Measurements from ENCODE around the gene KCMF1.
"Not testable (repeated sequence)": the region's sequence is repeated elsewhere in the genome, so short reads cannot be mapped to it uniquely, and the experiment has no call there.

Gene KCMF1

GRCh38 chr2:84970868-84971509 is at the start of gene KCMF1:
Gene KCMF1, plus strand, starts transcription at chr2:84971161. Its CDS starts 291 bp downstream, at chr2:84971452.
- DNase-seq (ENCODE audit: low read depth): peak; percentile 80

- no peak for DNase-seq (ENCODE audit: low read depth)
These were observed 48.0 kb upstream of the KCMF1 start for GRCh38 chr2:84923009-84923408.

- peak; percentile 60 for DNase-seq (ENCODE audit: low read depth)
These were observed 46.5 kb upstream of the KCMF1 start for GRCh38 chr2:84924173-84925106.

- DNase-seq (ENCODE audit: low read depth): no peak
These were observed 45.6 kb upstream of the KCMF1 start for GRCh38 chr2:84925336-84925723.

DNA sequence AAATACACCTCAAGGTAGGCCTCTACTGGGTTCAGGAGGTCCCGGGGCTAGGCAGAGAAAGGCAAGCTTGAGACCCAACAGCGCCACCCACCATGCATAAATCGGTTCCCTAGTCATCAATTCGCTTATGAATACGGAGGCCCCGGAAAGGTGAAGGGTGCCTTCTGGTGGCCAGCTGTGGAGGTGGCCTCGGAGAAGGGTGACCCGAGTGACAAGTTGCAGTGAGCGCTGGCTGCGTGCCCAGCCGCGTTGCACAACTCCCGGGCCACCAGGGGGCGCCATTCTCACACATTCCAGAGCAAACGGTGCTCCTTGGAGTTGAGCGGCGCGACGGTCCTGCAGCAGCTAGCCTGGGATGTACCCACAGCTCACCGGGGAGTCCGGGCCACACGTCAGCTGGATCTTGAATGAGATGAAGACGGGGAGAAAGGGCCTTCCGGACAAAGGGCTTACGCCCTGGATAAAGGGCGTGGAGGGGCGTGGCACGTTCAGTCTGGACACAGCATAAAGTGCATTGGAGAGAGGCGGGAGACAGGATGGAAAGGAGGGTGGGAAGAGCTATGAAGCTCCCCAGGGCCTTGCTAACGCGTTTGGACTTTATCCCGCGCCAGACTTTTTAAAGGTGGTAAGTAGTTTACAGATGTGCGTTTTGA is 45.1 kb upstream of the KCMF1 start:
- peak; percentile 98 for DNase-seq (ENCODE audit: low read depth)

GRCh38 chr2:84927275-84927627 is 43.7 kb upstream of the KCMF1 start:
- DNase-seq (ENCODE audit: low read depth): no peak

DNA sequence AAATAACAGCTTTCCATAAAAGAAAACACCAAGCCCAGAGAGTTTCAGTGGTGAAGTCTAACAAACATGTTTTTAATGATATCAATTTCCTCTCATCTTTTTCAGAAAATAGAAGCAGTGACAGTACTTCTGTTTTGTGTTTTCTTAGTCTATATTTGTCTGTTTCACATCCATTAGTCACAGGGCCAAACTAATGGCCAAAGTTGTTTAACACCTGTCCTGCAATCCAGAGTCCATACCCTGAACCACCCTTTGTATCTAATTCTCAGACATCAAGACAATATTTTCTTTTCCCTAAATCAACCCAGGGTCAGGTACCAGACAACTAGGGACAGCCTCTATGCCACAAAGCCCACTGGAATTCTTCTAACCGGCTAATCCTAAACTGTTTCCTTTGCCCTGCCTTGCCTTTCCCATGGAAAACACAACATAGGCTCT is 39.6 kb upstream of the KCMF1 start:
- DNase-seq (ENCODE audit: low read depth): no peak

DNA sequence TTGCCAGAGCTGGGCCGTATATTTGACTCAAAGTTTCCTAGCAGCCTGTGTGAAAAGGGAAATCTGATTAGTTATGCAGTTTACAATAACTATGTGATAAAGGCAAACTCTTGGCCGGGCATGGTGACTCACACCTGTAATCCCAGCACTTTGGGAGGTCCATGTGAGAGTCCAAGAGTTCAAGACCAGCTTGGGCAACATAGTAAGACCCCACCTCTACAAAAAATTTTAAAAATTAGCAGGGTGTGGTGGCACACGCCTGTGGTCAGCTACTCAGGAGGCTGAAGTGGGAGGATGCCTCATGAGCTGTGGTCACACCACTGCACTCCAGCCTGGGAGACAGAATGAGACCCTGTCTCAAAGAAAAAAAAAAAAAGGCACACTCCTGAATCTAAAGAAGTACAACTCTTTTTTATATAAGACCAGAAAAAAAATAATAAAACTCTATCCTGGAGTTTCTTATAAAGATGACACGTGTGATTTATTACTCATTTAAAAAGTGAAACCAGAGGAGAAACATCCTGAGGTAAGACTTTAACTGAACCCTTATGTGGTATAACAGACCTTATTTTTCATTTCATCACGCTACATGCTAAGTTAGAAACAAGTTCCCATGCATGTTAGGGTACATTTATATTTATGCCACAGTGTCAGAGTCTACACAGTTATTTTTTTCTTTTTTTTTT is 32.6 kb upstream of the KCMF1 start:
- peak; percentile 58 for DNase-seq (ENCODE audit: low read depth)

DNA sequence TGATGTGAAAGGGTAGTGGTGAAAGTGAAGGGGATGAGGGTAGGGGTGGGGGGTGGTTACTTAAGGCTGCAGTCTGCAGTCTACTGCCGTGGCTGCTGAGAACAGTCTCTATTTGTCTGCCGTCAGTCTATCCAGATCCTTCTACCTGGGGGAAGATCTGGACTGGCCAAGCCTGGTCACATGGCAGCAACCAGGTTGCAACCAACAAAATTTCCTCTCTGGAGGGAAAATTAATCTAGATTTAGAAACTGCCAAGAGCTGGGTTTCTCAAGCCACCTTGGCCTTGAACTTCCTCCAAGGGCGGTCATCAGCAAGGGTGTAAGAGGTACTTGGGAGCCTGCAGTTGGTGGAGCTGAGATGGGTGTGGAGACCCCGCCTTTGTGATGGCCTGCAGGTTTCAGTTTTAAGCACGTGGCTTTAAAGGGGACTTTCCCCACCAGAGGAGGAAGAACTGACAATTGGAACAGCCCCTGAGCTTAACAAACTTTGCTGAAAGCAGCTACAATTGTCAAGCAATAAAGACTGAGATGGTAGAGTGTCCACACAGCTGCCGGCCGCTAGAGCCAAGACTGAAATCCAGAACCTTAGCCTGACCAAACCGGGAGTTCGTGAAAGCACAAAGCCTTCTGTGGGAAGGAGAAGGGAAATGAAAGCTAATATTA is 31.4 kb upstream of the KCMF1 start:
- DNase-seq (ENCODE audit: low read depth): no peak

- no peak for DNase-seq (ENCODE audit: low read depth)
These were observed 30.9 kb upstream of the KCMF1 start for GRCh38 chr2:84940088-84940470.

DNA sequence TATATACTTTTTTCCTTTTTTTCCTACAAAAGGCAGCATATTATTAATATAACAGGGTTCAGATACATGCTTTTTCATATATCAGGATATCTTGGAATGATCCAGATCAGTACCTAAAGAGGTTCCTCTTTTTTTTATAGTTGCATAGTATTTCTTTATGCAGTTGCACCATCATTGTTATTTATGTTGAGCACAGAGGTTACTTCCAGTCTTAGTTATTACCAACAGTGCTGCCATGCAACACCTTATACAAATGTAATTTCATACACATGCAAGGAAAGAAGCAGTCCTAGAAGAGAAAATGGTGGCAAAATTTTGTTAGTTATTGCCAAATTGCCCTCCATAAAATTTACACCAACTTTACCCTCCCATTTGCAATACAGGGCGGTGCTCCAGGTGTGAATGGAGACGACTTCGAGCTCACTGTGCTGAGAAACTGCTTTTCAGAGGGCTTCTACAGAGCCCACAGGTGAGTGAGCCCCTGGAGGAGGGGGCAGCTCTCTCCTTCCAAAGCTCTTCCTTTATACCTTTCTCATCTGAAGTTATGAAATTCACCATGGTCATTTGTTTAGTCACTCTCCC is 30.0 kb upstream of the KCMF1 start:
- DNase-seq (ENCODE audit: low read depth): no peak

- no peak for DNase-seq (ENCODE audit: low read depth)
These were observed 28.8 kb upstream of the KCMF1 start for GRCh38 chr2:84942166-84942565.

- peak; percentile 77 for DNase-seq (ENCODE audit: low read depth)
These were observed 28.0 kb upstream of the KCMF1 start for GRCh38 chr2:84942964-84943421.

GRCh38 chr2:84944295-84944909 is 26.6 kb upstream of the KCMF1 start:
- DNase-seq (ENCODE audit: low read depth): no peak

DNA sequence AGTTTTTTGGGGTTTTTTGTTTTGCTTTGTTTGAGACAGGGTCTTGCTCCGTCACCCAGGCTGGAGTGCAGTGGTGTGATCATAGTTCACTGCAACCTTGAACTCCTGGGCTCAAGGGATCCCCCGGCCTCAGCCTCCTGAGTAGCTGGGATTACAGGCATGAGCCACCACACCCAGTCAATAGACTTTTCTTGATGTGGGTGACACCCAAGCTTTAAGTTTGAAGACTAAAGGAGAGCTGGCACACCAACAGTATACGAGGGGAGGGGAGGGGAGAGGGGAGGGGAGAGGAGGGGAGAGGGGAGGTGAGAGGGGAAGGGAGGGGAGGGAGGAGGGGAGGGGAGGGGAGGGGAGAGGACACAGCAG is 25.1 kb upstream of the KCMF1 start:
- DNase-seq (ENCODE audit: low read depth): not testable (repeated sequence)

DNA sequence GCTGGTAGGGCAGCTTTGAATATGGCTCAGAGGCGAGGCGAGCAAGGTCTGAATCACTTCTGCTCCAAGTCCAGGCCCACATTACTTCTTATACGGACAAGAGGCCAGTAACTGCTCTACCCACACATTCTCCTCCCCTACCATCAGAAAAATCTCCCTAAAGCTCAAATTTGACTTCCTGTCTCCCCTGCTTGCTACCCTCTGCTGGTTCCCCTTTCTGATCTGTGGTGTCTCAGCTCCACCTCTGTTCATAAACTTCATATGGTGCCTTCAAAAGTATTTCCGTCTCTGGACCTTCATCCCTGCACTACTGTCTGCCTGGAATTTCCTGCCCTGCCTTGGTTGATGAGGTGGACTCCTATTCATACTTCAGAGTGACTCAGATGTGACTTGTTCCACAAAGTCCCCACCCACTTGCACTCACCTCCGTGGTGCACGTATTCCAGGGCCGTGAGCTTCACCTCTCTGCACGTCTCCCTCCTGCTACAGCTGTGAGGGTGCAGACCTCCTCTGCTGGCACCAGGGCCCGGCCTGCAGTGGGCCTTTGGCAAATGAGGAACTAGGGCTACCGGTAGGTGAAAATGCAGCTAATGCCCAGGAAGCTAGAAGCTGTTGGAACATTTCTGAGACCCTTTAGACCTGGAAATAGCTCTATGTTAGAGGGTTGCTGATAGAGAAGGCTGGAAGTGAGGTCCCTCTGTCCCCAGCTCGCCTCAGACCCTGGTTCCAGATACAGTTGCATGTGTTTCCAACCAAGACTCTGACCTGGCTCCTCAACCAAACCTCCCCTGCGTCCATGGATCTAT is 24.6 kb upstream of the KCMF1 start:
- DNase-seq (ENCODE audit: low read depth): peak; percentile 98

DNA sequence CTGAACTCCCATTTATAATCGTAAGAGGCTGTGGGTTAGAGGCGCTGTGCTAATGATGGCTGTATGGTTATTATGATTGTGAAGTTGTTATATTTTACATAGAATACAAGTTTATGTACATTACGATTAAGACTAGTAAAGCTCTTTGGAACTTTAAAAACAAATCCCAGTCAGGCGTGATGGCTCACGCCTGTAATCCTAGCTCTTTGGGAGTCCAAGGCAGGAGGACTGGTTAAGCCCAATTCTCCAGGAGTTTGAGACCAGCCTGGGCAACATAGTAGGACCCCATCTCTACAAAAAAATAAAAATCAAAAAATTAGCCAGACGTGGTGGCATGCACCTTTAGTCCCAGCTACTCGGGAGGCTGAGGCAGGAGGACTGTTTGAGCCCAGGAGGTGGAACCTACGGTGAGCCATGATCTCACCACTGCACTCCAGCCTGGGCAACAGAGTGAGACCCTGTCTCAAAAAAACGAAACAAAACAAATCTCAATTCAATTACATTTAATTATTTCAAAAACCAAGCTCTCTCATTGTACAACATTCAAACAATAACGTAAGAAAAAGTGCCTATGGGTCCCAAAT is 23.9 kb upstream of the KCMF1 start:
- no peak for DNase-seq (ENCODE audit: low read depth)

- DNase-seq (ENCODE audit: low read depth): no peak
These were observed 17.4 kb upstream of the KCMF1 start for GRCh38 chr2:84953535-84953934.

DNA sequence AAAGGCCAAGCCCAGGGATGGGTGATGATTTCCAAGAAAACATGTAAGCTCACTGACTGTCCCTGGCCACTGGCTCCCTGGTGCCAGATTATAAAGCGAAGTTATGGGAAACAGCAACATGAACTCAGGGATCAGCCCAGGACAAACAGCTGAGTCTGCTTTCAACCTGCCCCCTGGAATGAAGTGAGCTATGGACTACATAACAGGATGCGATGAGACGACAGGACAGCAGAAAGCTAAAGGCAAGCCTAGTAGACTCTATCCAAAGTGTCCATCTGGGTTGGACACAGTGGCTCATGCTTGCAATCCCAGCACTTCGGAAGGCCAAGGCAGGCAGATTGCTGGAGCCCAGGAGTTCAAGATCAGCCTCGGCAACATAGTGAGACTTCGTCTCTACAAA is 16.6 kb upstream of the KCMF1 start:
- DNase-seq (ENCODE audit: low read depth): no peak

Data from ELR (cell line).